ENCODE measurements around the gene UBE2K. TPM values are rescaled to one million over a fixed set of nuclear protein-coding genes. Genes with fewer than 3 reads are reported as not detected.
"Not testable (repeated sequence)": the region's sequence is repeated elsewhere in the genome, so short reads cannot be mapped to it uniquely, and the experiment has no call there.

UBE2K gene
- total RNA-seq, 2 donors from 2014 or later = 43.4 to 49.8 TPM

DNA sequence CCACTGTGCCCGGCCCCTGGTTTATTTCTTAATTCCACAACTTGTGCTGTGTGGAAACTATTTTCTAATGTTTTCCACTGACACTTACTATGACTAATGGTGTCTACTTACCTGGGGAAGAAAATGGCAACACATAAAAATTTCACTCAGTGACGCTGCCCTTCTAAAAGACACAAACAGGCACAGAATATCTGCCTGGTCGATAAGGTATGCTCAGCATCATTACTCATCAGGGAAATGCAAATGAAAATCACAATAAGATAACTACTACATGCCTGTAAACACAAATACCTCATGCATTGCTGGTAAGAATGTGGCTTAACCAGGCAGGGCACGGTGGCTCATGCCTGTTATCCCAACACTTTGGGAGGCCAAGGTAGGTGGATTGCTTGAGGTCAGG is 61.6 kb downstream of the UBE2K start:
- no peak overlapping the region for H3K4me3 Mint-ChIP-seq
- H3K27ac Mint-ChIP-seq = no peak overlapping the region
- no peak for ATAC-seq
- peaks cover 5% of the 10 kb centered on the region for H3K36me3 Mint-ChIP-seq (ENCODE audit: low read depth)
- DNase-seq = no peak
- H3K27me3 Mint-ChIP-seq = no peaks in the 10 kb centered on the region
- peaks cover 4% of the 10 kb centered on the region for H3K4me1 Mint-ChIP-seq
- H3K9me3 ChIP-seq (ENCODE audit: control insufficient read depth, low read length, poor library complexity, severe bottlenecking) = no peaks in the 10 kb centered on the region

GRCh38 chr4:39761005-39761667 is 63.2 kb downstream of the UBE2K start:
- H3K9me3 ChIP-seq (ENCODE audit: control insufficient read depth, low read length, poor library complexity, severe bottlenecking) = no peaks in the 10 kb centered on the region
- H3K36me3 Mint-ChIP-seq (ENCODE audit: low read depth) = peaks cover 5% of the 10 kb centered on the region
- DNase-seq = no peak

DNA sequence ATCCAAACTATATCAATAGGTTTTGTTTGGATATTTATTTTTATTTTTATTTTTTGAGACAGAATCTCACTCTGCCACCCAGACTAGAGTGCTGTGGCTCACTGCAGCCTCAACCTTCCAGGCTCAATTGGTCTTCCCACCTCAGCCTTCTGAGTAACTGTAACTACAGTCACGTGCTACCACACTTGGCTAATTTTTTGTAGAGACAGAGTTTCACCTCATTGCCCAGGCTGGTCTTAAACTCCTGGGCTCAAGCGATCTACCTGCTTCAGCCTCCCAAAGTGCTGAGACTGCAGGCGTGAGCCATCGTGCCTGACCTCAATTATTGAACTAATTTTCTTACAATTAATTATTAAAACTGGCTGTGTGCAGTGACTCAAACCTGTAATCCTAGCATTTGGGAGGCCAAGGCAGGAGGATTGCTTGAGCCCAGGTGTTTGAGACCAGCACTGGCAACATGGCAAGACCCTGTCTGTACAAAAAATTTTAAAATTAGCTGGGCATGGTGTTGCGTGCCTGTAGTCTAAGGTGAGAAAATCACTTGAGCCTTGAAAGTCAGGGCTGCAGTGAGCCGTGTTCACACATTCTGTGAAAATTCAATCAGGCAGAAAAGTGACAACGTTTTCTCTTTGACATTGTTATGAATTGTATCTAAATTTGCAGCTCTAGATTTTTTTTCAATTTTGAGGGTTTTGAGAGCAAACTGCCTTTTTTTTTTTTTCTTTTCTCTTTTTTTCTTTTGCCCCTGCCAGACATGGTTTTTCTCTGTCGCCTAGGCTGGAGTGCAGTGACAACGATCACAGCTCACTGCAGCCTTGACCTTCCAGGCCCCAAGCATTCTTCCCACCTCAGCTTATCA is 66.0 kb downstream of the UBE2K start:
- Mint-ChIP-seq H3K36me3 (ENCODE audit: low read depth) (no peaks in the 10 kb centered on the region), H3K27me3 (no peaks in the 10 kb centered on the region), H3K4me3 (no peak overlapping the region), H3K27ac (peak overlapping the region; percentile 34), H3K4me1 (no peaks in the 10 kb centered on the region)
- ATAC-seq = no peak
- no peaks in the 10 kb centered on the region for H3K9me3 ChIP-seq (ENCODE audit: control insufficient read depth, low read length, poor library complexity, severe bottlenecking)
- DNase-seq = no peak

More at GRCh38 chr4:39761005-39761667, 63.2 kb downstream of the UBE2K start:
- Mint-ChIP-seq H3K4me3 (no peak overlapping the region), H3K27ac (no peak overlapping the region), H3K27me3 (no peaks in the 10 kb centered on the region), H3K4me1 (peaks cover 4% of the 10 kb centered on the region)
- ATAC-seq = no peak

GRCh38 chr4:39770005-39770404 is 72.1 kb downstream of the UBE2K start:
- no peak overlapping the region for H3K4me3 Mint-ChIP-seq
- DNase-seq = no peak
- H3K4me1 Mint-ChIP-seq = no peaks in the 10 kb centered on the region
- no peak for ATAC-seq
- no peak overlapping the region for H3K27ac Mint-ChIP-seq
- no peaks in the 10 kb centered on the region for H3K36me3 Mint-ChIP-seq (ENCODE audit: low read depth)
- no peaks in the 10 kb centered on the region for H3K27me3 Mint-ChIP-seq
- H3K9me3 ChIP-seq (ENCODE audit: control insufficient read depth, low read length, poor library complexity, severe bottlenecking) = no peaks in the 10 kb centered on the region

GRCh38 chr4:39770471-39770870 is 72.5 kb downstream of the UBE2K start:
- H3K36me3 Mint-ChIP-seq (ENCODE audit: low read depth) = no peaks in the 10 kb centered on the region
- no peaks in the 10 kb centered on the region for H3K9me3 ChIP-seq (ENCODE audit: control insufficient read depth, low read length, poor library complexity, severe bottlenecking)
- H3K4me1 Mint-ChIP-seq = peaks cover 2% of the 10 kb centered on the region
- H3K27ac Mint-ChIP-seq = no peak overlapping the region
- H3K4me3 Mint-ChIP-seq = no peak overlapping the region
- H3K27me3 Mint-ChIP-seq = no peaks in the 10 kb centered on the region
- DNase-seq = no peak
- ATAC-seq = no peak

GRCh38 chr4:39770969-39771724 is 73.2 kb downstream of the UBE2K start:
- peaks cover 2% of the 10 kb centered on the region for H3K36me3 Mint-ChIP-seq (ENCODE audit: low read depth)
- peaks cover 5% of the 10 kb centered on the region for H3K4me1 Mint-ChIP-seq
- ATAC-seq = no peak
- no peak overlapping the region for H3K4me3 Mint-ChIP-seq
- no peak for DNase-seq
- H3K27ac Mint-ChIP-seq = no peak overlapping the region
- no peaks in the 10 kb centered on the region for H3K27me3 Mint-ChIP-seq
- no peaks in the 10 kb centered on the region for H3K9me3 ChIP-seq (ENCODE audit: control insufficient read depth, low read length, poor library complexity, severe bottlenecking)

DNA sequence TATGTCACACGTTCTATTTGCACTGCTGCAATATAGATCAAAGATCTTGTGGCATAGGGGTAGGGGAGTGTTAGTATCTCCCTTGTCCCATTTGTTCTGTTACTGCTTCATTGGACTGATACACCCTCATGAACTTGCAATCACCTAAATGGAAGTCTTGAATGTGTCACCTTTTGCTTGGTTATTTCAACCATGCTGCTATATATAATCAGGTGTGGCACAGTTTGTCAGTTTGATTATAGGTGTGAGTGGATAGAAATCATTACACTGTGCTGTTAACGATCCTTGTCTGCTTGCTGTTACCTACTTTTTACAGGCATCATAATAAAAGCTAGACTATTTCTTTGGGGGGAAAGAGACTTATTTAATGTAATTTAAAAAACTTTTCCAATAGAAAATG is 84.1 kb downstream of the UBE2K start:
- H3K4me3 Mint-ChIP-seq, H3K27ac Mint-ChIP-seq: not testable (repeated sequence)

DNA sequence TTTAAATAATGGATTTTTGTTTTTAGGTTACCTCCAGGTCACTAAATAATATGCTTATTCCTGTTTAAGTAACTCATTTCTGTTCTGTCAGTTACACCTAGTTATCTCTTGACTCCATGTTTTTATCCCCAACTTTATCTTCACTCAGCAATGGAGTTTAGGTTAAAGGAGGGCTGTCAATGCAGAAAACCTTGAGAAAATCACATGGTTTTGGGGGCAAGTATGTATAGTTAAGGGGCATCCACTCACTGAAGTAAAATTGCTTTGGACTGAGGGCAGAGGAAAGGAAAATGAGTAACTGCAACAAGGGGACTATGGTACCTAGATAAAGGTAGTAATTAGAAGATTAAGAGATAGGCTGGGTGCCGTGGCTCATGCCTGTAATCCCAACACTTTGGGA is 87.1 kb downstream of the UBE2K start:
- no peaks in the 10 kb centered on the region for H3K27me3 Mint-ChIP-seq
- H3K4me1 Mint-ChIP-seq = peaks cover 3% of the 10 kb centered on the region
- H3K4me3 Mint-ChIP-seq = no peak overlapping the region
- no peak overlapping the region for H3K27ac Mint-ChIP-seq
- no peak for DNase-seq
- no peaks in the 10 kb centered on the region for H3K9me3 ChIP-seq (ENCODE audit: control insufficient read depth, low read length, poor library complexity, severe bottlenecking)
- no peak for ATAC-seq
- H3K36me3 Mint-ChIP-seq (ENCODE audit: low read depth) = no peaks in the 10 kb centered on the region

More for the DNA sequence above, 84.1 kb downstream of the UBE2K start:
- H3K4me1 Mint-ChIP-seq; H3K9me3 ChIP-seq (ENCODE audit: control insufficient read depth, low read length, poor library complexity, severe bottlenecking); H3K27me3 Mint-ChIP-seq; DNase-seq; H3K36me3 Mint-ChIP-seq (ENCODE audit: low read depth); ATAC-seq: not testable (repeated sequence)

GRCh38 chr4:39786838-39787237 is 88.9 kb downstream of the UBE2K start:
- H3K9me3 ChIP-seq (ENCODE audit: control insufficient read depth, low read length, poor library complexity, severe bottlenecking) = no peaks in the 10 kb centered on the region
- H3K4me1 Mint-ChIP-seq = peaks cover 3% of the 10 kb centered on the region
- H3K4me3 Mint-ChIP-seq = no peak overlapping the region
- no peak for DNase-seq
- no peaks in the 10 kb centered on the region for H3K36me3 Mint-ChIP-seq (ENCODE audit: low read depth)
- H3K27me3 Mint-ChIP-seq = no peaks in the 10 kb centered on the region
- ATAC-seq = no peak
- H3K27ac Mint-ChIP-seq = peak overlapping the region; percentile 56

DNA sequence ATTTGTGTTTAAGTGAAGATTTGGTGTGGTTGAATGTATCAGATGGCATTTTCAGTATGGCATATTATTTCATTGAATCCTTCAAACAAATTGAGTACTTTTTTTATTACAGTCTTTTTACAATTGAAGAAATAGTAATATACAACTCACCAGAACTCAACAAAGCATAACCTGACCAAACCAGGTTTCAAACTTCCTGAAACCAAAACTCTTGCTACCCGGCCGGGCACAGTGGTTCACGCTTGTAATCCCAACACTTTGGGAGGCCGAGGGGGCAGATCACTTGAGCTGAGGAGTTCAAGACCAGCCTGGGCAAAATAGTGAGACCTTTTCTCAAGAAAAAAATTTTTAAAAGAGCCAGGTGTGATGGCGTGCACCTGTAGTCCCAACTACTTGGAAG is 94.2 kb downstream of the UBE2K start:
- Mint-ChIP-seq H3K27me3 (no peaks in the 10 kb centered on the region), H3K36me3 (ENCODE audit: low read depth) (no peaks in the 10 kb centered on the region), H3K27ac (no peak overlapping the region), H3K4me3 (no peak overlapping the region), H3K4me1 (no peaks in the 10 kb centered on the region)
- no peaks in the 10 kb centered on the region for H3K9me3 ChIP-seq (ENCODE audit: control insufficient read depth, low read length, poor library complexity, severe bottlenecking)
- DNase-seq = no peak
- no peak for ATAC-seq

DNA sequence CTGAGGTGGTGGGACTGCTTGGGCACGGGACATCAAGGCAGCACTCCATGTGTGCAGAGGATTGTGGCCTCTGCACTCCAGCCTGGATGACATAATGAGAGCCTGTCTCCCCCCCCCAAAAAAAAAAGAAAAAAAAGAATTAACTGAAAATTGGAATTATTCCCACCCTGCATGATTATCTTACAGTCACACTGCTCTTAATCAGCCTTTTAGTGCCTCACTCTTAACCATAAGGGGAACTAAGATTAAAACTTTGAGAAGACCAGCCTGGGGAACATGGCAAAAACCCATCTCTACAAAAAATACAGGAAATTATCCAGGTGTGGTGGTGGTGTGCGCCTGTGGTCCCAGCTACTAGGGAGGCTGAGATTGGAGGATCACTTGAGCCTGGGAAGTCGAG is 94.6 kb downstream of the UBE2K start:
- no peaks in the 10 kb centered on the region for H3K9me3 ChIP-seq (ENCODE audit: control insufficient read depth, low read length, poor library complexity, severe bottlenecking)
- H3K4me1 Mint-ChIP-seq = no peaks in the 10 kb centered on the region
- no peak for ATAC-seq
- H3K4me3 Mint-ChIP-seq = no peak overlapping the region
- no peak overlapping the region for H3K27ac Mint-ChIP-seq
- no peak for DNase-seq
- H3K36me3 Mint-ChIP-seq (ENCODE audit: low read depth) = no peaks in the 10 kb centered on the region
- H3K27me3 Mint-ChIP-seq = no peaks in the 10 kb centered on the region

- DNase-seq; H3K9me3 ChIP-seq (ENCODE audit: control insufficient read depth, low read length, poor library complexity, severe bottlenecking); H3K4me1 Mint-ChIP-seq; H3K27ac Mint-ChIP-seq; H3K27me3 Mint-ChIP-seq; H3K36me3 Mint-ChIP-seq (ENCODE audit: low read depth); H3K4me3 Mint-ChIP-seq; ATAC-seq: not testable (repeated sequence)
Measured at GRCh38 chr4:39792976-39793375, 95.0 kb downstream of the UBE2K start.

- no peak overlapping the region for H3K4me3 Mint-ChIP-seq
- ATAC-seq (no peak), DNase-seq (no peak)
- no peaks in the 10 kb centered on the region for H3K36me3 Mint-ChIP-seq (ENCODE audit: low read depth)
- no peak overlapping the region for H3K27ac Mint-ChIP-seq
- peaks cover 5% of the 10 kb centered on the region for H3K27me3 Mint-ChIP-seq
- H3K9me3 ChIP-seq (ENCODE audit: control insufficient read depth, low read length, poor library complexity, severe bottlenecking) = no peaks in the 10 kb centered on the region
- H3K4me1 Mint-ChIP-seq = peaks cover 8% of the 10 kb centered on the region
Measured at GRCh38 chr4:39802005-39802404, 104.1 kb downstream of the UBE2K start.
